Activated T-cell treated with anti-CD3 and anti-CD28 coated beads, Interleukin-2, amount 50 U/mL, for 72 hours (primary cell): Measurements from ENCODE around the gene C15orf40. TPM values are rescaled to one million over a fixed set of nuclear protein-coding genes. Genes with fewer than 3 reads are reported as not detected.

ENCODE experiments used
- ATAC-seq, 2 donors: fragments of 150-1000 bp; cut with Tn5 transposase; replicated peaks in 1 of 2; 2 replicates each; pipeline ENCODE4 v1.10.0; 2021; ENCODE audit warnings: moderate library complexity in 2 of 2, mild to moderate bottlenecking in 1 of 2
- DNase-seq, 2 donors: peaks; one replicate each; pipeline ENCODE4 v3.0.0; 2021 to 2022; ENCODE audit warnings: mixed read lengths in 1 of 2
- H3K27ac Mint-ChIP-seq: one replicate; pipeline ENCODE4 v1.8.0; 2022; ENCODE audit warnings: mild to moderate bottlenecking, moderate library complexity, mixed read lengths
- H3K27me3 Mint-ChIP-seq: one replicate; pipeline ENCODE4 v1.8.0; 2022; ENCODE audit warnings: low read depth, mixed read lengths
- H3K36me3 Mint-ChIP-seq, 2 donors: one replicate each; pipeline ENCODE4 v1.8.0; 2022; ENCODE audit warnings: mixed read lengths in 2 of 2, mild to moderate bottlenecking in 1 of 2; ENCODE audit not compliant: insufficient read depth in 2 of 2
- H3K4me1 Mint-ChIP-seq: one replicate; pipeline ENCODE4 v1.8.0; 2022; ENCODE audit warnings: low read depth, mixed read lengths
- H3K4me3 Mint-ChIP-seq, 2 donors: one replicate each; pipeline ENCODE4 v1.8.0; 2022; ENCODE audit warnings: mild to moderate bottlenecking in 2 of 2, mixed read lengths in 2 of 2, moderate library complexity in 2 of 2
- H3K9me3 Mint-ChIP-seq, 2 donors: one replicate each; pipeline ENCODE4 v1.8.0; 2022; ENCODE audit warnings: mixed read lengths in 2 of 2
- total RNA-seq, 2 donors: library from RNA; stranded (reverse); gene quantifications; one replicate each; pipeline ENCODE4 v1.2.3, GENCODE V29; 2022

Gene C15orf40
- total RNA-seq, 2 donors from 2014 or later: 31.5 to 40.8 TPM

DNA sequence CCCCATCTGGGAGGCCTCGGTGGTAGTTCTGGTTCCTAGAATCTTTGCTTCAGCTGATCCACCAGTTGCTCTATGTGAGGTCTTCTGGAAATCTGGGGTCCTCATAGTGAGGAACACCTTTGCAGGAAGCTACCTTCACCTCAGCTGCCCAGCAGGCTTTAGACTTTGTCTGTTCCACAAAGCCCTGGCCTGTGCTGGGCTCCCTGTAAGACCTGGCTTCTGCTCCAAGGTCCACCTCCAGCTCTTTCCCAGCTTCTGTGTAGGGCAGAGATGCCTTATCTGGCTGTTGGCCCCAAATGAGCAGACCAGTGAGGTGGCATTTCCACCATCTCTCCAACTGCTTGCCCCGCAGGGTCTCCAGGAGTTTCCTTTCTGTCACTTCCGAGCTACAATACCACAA, 50.7 kb downstream of the C15orf40 start:
- no peak overlapping the region for H3K27ac Mint-ChIP-seq
- H3K4me1 Mint-ChIP-seq: no peaks in the 10 kb centered on the region
- H3K4me3 Mint-ChIP-seq: no peak overlapping the region
- H3K36me3 Mint-ChIP-seq: no peaks in the 10 kb centered on the region
- DNase-seq (no peak), ATAC-seq (no peak)
- no peaks in the 10 kb centered on the region for H3K9me3 Mint-ChIP-seq
- H3K27me3 Mint-ChIP-seq: peaks cover 4% of the 10 kb centered on the region

DNA sequence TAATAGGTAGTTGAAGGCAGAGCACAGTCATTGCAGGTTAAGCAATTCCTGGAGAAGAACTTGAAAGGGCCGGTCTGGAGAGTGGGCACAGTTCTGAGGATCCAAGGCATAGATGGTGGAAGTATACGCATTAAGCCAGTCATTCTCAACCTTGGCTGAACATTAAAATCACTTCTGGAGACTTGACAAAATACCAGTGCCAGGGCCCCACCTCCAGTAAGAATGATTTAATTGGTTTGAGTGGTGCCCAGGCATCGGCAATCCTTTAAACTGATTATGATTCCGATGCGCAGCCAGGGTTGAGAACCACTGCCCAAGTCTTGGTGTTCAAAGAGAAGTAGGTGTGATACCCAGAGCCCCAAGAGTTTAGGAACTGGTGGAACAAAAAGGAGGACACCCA, 52.0 kb downstream of the C15orf40 start:
- no peak overlapping the region for H3K4me3 Mint-ChIP-seq
- H3K4me1 Mint-ChIP-seq: no peaks in the 10 kb centered on the region
- DNase-seq: no peak
- no peak for ATAC-seq
- no peak overlapping the region for H3K27ac Mint-ChIP-seq
- H3K36me3 Mint-ChIP-seq: no peaks in the 10 kb centered on the region
- H3K9me3 Mint-ChIP-seq: no peaks in the 10 kb centered on the region
- peaks cover 4% of the 10 kb centered on the region for H3K27me3 Mint-ChIP-seq

DNA sequence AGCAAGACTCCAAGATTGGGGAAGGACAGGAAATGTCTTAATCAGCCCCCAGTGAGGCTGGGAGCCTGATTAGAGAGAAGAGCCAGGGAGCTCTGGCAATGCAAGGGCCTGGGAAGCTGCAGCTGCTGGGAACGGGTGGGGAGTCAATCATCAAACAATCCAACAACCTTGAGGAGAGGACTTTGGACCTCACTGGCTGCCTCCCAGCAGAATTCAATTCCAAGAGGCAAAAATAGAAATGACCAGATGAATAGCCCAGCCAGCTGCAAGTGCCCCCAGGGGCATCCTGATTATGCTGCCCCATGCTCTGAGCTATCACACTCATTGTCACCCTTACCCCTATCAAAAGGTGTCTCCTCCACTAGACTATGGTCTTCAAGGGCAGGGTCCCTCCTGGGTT, 52.8 kb downstream of the C15orf40 start:
- Mint-ChIP-seq H3K4me3 (no peak overlapping the region), H3K27me3 (peaks cover 4% of the 10 kb centered on the region), H3K9me3 (no peaks in the 10 kb centered on the region), H3K27ac (no peak overlapping the region), H3K36me3 (no peaks in the 10 kb centered on the region), H3K4me1 (no peaks in the 10 kb centered on the region)
- DNase-seq (no peak), ATAC-seq (no peak)

DNA sequence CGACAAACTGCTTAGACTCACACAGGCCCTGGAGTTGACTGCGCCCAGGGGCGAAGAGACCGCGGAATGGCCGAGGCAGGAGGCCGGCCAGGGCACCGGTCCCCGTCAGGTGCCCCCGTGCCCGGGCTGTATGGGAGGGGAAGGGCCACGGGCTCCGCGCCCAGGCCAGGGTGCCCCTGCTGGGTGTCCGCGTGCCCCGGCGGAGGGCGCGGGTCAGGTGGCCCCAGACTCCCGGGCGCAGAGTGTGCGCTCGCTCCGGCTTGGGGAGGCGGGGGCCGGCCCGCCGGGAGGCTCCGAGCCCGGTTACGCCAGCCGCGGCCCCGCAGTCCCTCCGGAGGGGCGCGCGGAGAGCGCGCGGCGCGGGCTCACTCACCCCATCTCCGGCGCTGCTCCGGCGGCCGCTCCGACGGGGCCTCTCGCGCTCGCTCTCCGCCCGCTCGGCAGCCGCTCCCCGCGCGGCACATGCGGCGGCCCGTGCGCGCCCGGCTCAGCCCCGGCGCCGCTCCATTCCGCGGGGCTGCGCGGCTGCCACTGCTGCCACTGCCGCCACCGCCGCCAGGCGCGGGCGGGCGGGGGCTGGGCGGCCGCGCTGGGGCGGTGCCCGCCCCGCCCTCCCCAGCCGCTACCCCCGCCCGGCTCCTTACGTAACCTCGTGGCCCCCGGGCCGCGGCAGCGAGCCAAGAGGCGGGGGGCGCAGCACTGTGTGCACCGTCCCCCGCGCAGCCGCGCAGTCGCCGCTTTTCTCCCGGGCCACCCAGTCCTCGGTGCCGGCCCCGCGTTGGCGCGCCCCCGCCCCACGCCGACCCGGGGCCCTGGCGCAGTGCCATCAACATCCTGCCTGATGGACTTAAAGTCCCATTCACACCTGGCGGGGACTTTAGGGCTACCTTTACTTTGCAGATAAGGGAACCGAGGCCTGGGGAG, 59.0 kb downstream of the C15orf40 start, which contains the start of gene HOMER2:
Gene HOMER2 (minus strand): TSS at position 563 of the 924 bp plus-strand sequence. CDS start 185 bp downstream, at position 378.
- H3K36me3 Mint-ChIP-seq: no peaks in the 10 kb centered on the region
- H3K27ac Mint-ChIP-seq: no peak within 1 kb of the TSS
- DNase-seq (peak; percentile 20 to 36), ATAC-seq (peak; percentile 67 to 71)
- peak within 1 kb of the TSS; percentile 66 to 68 for H3K4me3 Mint-ChIP-seq
- no peaks in the 10 kb centered on the region for H3K4me1 Mint-ChIP-seq
- H3K27me3 Mint-ChIP-seq: peaks cover 10% of the 10 kb centered on the region
- H3K9me3 Mint-ChIP-seq: no peaks in the 10 kb centered on the region

DNA sequence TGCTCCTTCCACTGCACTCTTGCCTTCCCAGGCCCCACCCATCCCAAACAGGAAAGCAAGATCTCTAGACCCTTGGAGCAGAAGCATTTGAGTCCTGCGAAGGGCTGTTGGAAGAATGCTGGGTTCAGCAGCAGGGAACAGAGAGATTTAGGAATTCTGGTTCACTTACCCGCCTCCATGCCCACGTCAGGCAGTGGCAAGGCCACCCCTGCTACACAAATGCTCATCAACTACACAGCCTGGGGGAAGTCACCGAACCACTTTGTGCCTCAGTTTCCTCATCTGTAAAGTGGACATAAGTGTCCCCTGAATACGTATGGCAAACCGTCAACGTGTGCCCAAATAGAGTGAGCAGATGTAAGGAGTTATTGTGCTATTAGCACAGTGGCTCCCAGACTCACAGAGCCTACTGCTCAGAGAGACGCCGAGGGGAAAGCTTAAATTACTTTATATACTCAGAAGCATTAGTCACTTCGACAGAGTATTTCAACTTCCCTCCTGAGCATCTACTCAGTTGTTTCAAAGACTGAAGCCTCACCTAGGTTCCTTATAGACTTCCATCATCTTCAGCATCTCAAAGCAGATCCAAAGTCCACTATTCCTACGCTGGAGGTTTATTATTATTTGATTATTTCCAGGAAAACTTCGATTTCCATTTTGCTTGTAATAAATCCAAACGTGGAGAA, 59.8 kb downstream of the C15orf40 start:
- Mint-ChIP-seq H3K27ac (no peak overlapping the region), H3K27me3 (peaks cover 18% of the 10 kb centered on the region), H3K36me3 (no peaks in the 10 kb centered on the region), H3K4me1 (no peaks in the 10 kb centered on the region), H3K9me3 (no peaks in the 10 kb centered on the region), H3K4me3 (no peak overlapping the region)
- DNase-seq (no peak), ATAC-seq (peak; percentile 57 to 69)

DNA sequence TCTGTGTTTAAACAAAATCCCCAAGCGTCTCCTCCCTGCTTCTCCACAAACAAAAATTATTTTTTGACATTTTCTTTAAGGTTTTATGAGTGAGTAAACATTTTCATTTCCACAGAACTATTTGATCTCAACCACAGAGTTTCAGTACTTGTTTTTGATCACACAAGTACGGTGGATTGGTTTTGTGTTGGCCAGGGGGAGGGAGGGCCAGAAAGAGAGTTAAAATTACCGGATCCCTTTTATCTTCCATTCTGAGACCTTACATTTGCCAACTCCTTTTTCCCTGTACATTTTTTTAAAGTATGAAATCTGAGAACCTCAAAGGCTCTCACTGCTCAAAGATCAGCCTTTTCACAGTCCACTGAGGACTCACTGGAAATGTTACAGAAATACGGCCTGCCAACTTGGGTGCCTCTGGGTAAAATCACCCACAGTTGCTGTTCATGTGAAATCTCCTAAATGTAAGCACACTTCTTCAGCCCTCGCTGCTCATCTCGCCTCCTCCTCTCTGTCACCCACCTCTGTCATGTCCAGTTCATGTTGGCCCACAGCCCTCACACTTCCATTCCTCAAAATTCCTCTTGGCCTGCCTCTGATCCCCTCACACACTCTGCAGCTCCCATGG, 60.6 kb downstream of the C15orf40 start:
- peak in 1 of 2 donors; percentile 15 for DNase-seq
- no peaks in the 10 kb centered on the region for H3K4me1 Mint-ChIP-seq
- no peak overlapping the region for H3K4me3 Mint-ChIP-seq
- no peak overlapping the region for H3K27ac Mint-ChIP-seq
- H3K36me3 Mint-ChIP-seq: no peaks in the 10 kb centered on the region
- no peaks in the 10 kb centered on the region for H3K9me3 Mint-ChIP-seq
- H3K27me3 Mint-ChIP-seq: peaks cover 26% of the 10 kb centered on the region
- peak; percentile 59 to 63 for ATAC-seq

DNA sequence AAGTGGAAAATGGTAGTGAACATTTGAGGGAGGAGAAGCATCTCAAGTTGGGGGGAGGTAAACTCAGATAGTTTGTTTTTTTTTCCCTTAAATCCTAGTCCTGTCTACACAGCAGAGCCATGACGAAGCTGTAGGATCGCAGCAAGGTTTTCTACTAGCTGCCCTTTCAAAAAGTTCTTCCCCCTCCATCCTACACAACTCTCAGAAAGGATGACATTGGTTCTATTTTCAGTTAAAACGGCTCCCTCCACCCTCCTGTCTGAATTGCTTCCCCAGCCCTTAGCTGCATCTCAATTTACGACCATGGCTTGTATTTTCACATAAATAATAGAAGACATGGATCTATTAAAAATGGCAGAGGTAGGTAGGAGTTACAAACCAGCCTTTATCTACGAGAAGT, 61.1 kb downstream of the C15orf40 start:
- Mint-ChIP-seq H3K36me3 (no peaks in the 10 kb centered on the region), H3K4me1 (no peaks in the 10 kb centered on the region), H3K9me3 (no peaks in the 10 kb centered on the region), H3K27me3 (peaks cover 27% of the 10 kb centered on the region), H3K27ac (no peak overlapping the region), H3K4me3 (no peak overlapping the region)
- peak; percentile 4 to 16 for ATAC-seq
- no peak for DNase-seq

DNA sequence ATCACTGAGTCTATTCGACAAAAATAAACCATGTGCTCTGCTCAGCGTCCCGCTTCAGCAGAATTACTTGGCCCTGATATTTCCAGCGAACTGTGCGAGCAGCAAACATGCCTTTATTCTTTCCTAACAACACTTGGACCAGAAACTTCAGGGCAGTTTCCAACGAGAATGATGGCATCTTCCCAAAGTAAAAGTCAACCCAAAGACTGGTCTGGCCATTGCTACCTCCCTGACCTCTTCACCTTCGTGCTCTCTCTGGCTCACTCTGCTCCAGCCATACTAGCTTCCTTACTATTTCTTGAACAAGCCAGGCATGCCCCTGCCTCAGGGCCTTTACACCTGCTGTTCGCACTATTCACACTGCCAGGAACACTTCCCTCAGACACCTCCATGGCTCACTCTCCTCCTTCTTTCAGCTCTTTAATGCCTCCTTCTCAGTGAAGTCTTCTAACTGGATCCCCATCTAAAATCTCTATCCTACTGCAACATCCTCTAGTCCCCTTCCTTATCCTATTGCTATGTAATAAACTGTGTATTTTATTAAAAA, 65.2 kb downstream of the C15orf40 start:
- H3K9me3 Mint-ChIP-seq: no peaks in the 10 kb centered on the region
- DNase-seq (no peak), ATAC-seq (no peak)
- H3K4me3 Mint-ChIP-seq: no peak overlapping the region
- H3K27ac Mint-ChIP-seq: no peak overlapping the region
- no peaks in the 10 kb centered on the region for H3K36me3 Mint-ChIP-seq
- H3K4me1 Mint-ChIP-seq: no peaks in the 10 kb centered on the region
- peaks cover 29% of the 10 kb centered on the region for H3K27me3 Mint-ChIP-seq

DNA sequence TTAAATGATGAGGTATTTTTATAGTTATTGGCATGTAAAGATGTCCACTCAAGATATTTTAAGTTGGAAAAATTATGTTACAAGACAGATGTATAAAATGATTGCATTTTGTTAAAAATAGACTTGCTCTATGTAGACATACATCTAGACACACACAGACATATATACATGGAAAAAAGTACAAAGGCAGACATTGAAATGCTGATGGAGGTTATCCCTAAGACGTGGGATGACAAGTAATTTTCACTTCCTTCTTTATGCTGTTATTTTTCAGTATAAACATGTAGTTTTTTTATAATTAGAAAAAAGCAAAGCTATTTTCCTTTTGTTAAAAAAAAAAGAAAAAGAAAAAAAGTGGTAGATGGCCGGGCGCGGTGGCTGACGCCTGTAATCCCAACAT, 66.1 kb downstream of the C15orf40 start:
- ATAC-seq (no peak), DNase-seq (no peak)
- H3K4me3 Mint-ChIP-seq: no peak overlapping the region
- no peak overlapping the region for H3K27ac Mint-ChIP-seq
- peaks cover 29% of the 10 kb centered on the region for H3K27me3 Mint-ChIP-seq
- no peaks in the 10 kb centered on the region for H3K36me3 Mint-ChIP-seq
- H3K4me1 Mint-ChIP-seq: no peaks in the 10 kb centered on the region
- H3K9me3 Mint-ChIP-seq: no peaks in the 10 kb centered on the region

DNA sequence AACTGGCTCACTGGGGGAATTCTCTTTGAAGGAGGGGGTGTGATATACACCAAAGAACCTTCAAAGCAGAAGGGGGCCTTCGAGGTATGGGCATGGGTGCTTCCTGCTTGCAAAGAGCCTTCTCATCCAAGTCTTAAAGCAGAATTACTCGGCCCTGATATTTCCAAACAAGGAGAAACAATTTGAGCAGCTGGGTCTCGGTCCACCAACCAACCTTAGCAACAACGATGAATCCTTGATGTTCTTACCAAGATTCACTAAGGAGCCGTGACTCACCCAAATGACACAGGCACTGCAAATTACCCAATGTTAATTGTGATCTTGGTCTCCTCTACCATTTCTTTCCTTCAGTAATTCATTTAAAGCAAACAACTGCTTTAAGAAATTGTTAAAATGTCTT, 66.6 kb downstream of the C15orf40 start:
- H3K9me3 Mint-ChIP-seq: no peaks in the 10 kb centered on the region
- no peaks in the 10 kb centered on the region for H3K36me3 Mint-ChIP-seq
- no peak overlapping the region for H3K4me3 Mint-ChIP-seq
- no peak for DNase-seq
- H3K27me3 Mint-ChIP-seq: peaks cover 29% of the 10 kb centered on the region
- ATAC-seq: no peak
- H3K4me1 Mint-ChIP-seq: no peaks in the 10 kb centered on the region
- H3K27ac Mint-ChIP-seq: no peak overlapping the region

DNA sequence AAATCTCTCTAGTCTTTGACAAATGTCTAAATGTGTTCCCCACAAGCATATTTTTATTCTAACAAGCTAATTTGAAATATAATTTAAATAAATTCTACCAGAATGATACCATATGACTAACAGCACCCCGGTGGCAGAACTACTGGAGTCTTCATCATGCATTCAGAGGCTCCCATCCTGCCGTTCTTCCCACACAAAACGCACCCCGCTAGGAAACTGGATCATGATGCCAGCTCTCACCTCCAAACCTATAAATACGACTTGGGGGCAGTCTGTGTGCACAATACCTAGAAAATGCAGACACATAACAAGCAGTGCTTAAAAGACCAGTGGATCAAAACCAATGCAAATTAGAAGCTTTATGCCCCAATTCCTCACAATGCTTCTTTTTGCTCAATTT, 67.4 kb downstream of the C15orf40 start:
- ATAC-seq (no peak), DNase-seq (no peak)
- Mint-ChIP-seq H3K27ac (no peak overlapping the region), H3K27me3 (peaks cover 29% of the 10 kb centered on the region), H3K4me3 (no peak overlapping the region), H3K9me3 (no peaks in the 10 kb centered on the region), H3K4me1 (no peaks in the 10 kb centered on the region), H3K36me3 (no peaks in the 10 kb centered on the region)

DNA sequence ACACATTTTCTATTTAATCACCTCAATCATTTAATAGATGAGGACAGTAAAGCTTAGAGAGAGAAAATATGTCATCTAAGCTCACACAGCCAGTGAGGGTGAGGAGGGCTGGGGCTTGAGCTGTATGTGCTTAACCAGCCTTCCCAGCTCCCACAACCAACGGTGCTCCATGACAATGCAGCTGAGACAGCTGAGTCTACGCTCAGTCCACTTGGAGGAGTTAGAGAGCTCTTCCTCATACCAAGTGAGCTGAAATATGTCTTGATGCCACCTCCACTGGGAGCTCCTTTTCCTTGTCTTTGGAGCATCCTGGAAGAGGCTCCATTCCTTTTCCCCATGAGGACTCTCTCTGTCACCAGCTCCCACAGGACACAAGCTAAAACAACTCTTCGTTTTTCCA, 68.3 kb downstream of the C15orf40 start:
- H3K36me3 Mint-ChIP-seq: no peaks in the 10 kb centered on the region
- H3K27ac Mint-ChIP-seq: no peak overlapping the region
- H3K4me1 Mint-ChIP-seq: no peaks in the 10 kb centered on the region
- H3K27me3 Mint-ChIP-seq: peaks cover 38% of the 10 kb centered on the region
- ATAC-seq: no peak
- H3K9me3 Mint-ChIP-seq: no peaks in the 10 kb centered on the region
- DNase-seq: no peak
- H3K4me3 Mint-ChIP-seq: no peak overlapping the region

DNA sequence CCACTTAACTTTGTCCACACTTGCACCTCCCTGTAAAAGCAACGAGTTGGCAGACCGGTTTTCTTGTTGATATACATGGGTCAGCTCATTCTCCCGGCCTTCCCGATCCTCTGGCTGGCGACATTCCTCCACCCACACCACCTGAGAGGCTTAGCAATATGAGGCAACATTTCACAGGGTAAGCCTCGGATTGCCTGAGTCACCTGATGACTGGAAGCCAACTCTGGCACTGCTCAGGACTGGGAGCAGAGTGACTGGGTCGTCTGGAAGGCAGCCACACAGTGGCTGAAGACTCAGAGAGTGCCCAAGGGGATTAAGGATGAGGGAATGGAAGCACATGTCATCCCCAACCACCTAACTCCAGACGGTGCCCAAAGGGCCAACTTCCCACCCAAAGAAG, 68.7 kb downstream of the C15orf40 start:
- H3K9me3 Mint-ChIP-seq: no peaks in the 10 kb centered on the region
- no peak overlapping the region for H3K4me3 Mint-ChIP-seq
- DNase-seq (no peak), ATAC-seq (no peak)
- no peaks in the 10 kb centered on the region for H3K4me1 Mint-ChIP-seq
- H3K36me3 Mint-ChIP-seq: no peaks in the 10 kb centered on the region
- H3K27ac Mint-ChIP-seq: no peak overlapping the region
- H3K27me3 Mint-ChIP-seq: peaks cover 38% of the 10 kb centered on the region
